Measurements from ENCODE around the gene USP27X. TPM values are rescaled to one million over a fixed set of nuclear protein-coding genes. Genes with fewer than 3 reads are reported as not detected.

USP27X gene
- 1.6 and 2.1 TPM in 2 replicates for total RNA-seq (2014; rRNA removed)
- polyA plus RNA-seq (2012) = 2.2 TPM

- peak; percentile 82 for DNase-seq (ENCODE audit: low read depth)
Measured at GRCh38 chrX:49878834-49879655, at the start of gene USP27X. USP27X (plus strand) TSS chrX:49879484; CDS start chrX:49880308, 824 bp downstream.

GRCh38 chrX:49838374-49838773 lies 40.9 kb upstream of the USP27X start:
- peak; percentile 3 for DNase-seq (ENCODE audit: low read depth)

GRCh38 chrX:49840679-49841078 lies 38.6 kb upstream of the USP27X start:
- DNase-seq (ENCODE audit: low read depth) = peak; percentile 58

DNA sequence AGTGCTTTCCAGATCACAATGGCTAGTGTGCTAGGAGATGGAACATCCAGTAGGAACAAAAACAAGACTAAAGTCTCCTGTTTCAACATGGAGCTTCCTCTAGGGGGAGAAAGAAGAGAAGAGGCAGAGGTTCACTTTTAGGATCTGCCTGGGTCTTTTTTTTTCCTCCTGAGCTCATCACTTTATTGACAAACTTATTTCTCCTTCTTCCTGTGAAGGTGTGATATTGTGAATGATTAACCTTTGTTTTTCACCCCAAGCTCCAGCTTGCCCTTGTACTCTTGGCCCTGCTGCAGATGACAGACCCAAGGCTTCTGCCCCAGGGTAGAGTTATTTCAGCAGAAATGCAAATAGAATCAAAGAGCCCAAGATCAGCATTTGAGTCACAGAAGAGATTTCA lies 36.7 kb upstream of the USP27X start:
- DNase-seq (ENCODE audit: low read depth) = no peak

GRCh38 chrX:49844611-49845010 lies 34.7 kb upstream of the USP27X start:
- no peak for DNase-seq (ENCODE audit: low read depth)

- no peak for DNase-seq (ENCODE audit: low read depth)
Measured at GRCh38 chrX:49845701-49846403, 33.4 kb upstream of the USP27X start.

DNA sequence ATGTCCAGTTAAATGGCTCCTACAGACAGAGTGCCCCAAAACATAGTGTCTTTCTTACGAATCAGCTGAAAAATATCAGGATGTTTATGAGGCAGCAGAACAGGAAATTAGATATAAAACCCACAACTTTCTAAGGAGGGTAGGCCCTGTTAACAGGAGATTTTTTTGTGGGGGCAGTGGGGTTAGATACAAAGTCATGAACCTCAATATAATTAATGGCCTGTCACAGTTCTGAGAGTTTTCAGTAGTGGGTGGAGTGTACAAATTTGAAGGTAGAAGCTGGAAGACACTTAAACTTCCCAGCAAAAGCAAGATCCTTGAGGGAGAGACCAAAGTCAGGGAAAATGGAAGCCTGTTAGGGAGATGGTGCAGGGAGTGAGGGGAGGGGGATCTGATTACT lies 32.8 kb upstream of the USP27X start:
- DNase-seq (ENCODE audit: low read depth) = no peak

DNA sequence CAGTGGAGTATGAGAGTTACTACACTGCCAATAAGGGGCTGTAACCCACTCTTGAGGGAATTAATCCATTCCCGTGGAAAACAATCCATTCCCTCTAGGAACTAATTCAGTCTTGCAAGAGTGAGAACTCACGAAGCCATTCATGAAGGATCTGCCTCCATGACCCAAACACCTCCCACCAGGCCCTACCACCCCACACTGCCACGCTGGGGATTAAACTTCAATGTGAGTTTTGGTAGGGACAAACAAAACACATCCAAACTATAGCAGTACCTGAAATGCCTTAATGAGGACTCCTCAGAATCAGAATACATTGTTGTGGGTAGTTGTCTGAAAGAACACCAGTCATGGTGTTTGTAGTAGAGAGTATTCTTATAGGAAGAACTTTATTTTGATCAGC lies 31.0 kb upstream of the USP27X start:
- no peak for DNase-seq (ENCODE audit: low read depth)

DNA sequence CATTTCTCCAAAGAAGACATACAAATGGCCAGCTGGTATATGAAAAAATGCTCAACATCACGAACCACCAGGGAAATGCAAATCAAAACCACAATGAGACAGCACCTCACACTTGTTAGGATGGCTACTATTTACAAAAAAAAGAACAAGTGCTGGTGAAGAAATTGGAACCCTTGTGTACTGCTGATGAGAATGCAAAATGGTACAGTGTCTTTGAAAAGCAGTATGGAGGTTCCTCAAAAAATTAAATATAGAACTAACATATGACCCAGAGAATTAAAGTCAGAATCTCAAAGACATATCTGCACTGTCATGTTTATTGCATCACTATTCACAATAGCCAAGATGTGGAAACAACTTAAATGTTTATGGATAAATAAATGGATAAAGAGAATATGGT lies 29.3 kb upstream of the USP27X start:
- no peak for DNase-seq (ENCODE audit: low read depth)

DNA sequence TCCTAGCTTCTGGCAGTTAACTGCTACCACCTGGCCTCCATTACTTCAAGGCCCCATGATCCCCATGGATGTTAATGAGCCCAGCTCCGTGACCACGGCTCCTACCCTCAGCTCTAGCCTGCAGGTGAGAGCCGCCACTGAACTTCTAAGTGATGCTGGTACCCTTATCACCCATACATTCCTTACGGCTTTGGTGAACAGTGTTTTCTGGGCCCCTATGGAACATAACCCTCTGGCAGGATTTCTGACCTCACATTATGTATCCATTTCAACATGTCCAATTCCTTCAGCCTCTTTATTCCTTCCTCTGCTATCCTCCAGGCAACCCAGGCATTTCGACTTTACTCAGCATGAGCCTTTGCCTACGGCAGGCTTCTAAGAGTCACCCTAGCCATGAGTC lies 25.6 kb upstream of the USP27X start:
- DNase-seq (ENCODE audit: low read depth) = no peak

GRCh38 chrX:49856819-49857218 lies 22.5 kb upstream of the USP27X start:
- no peak for DNase-seq (ENCODE audit: low read depth)

DNA sequence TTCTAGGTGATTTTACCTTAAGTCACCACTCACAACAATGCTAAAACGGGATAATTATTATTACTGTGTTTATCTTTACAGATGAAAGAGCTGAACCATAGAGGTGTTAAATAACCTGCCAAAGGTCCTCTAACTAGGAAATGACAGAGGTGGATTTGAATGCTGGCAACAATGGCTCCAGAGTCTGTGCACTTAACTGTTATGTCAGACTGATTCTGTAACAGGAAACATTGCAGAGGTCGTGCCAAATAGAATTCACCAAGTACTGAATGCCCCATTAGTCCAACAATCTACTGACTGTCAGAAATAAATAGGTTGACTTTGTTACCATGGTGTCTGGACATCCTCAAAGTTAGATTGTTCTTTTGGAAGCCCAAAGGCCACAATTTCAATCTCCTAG lies 20.9 kb upstream of the USP27X start:
- DNase-seq (ENCODE audit: low read depth) = no peak

DNA sequence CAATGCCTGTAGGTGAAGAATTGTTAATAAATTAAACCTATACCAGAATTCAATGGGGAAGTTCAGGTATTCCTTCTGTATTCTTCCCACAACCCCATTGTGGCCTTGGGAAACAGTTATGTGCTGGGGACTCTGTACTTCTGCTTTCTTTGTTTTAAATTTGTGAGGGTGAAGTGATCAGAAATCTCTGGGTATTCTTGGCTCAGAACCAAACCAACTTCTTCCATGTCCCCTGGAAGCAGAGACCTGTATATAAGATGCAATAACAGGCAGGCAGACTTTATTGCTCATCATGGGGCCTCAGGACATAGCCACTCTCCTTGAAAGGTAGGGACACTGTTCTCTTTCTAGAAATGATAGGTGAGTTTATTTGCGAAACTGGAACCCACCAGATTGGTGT lies 19.8 kb upstream of the USP27X start:
- DNase-seq (ENCODE audit: low read depth) = no peak

DNA sequence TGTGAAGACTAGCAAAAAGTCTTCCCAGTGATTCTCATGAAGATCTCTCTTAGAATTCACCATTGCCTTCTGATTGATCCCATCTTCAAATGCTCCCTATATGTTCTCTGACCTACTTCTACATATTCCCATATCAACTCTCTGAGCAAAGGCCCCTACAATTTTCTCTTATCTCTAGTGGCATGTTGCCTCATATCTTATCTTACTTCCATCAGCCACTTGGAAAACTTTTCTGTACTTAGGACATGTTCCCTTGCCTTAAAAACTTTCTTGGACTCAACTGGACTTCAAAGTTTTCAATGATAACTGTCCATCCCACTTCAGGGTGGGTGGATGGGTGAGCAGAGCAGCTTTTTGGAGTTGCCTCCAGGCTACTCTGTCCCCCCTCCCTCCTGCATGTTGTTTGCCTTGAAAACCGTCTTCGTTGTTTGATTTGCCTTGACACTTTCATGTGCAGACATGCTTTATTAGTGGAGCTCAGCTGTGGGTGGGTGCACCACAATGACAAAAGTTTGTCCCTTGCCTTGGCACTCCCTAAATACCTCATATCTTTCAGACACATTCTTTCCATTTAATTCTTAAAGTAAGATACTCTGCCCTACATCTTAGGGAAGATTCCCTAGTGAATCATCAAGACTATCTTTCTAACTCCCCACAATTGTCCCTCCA lies 18.3 kb upstream of the USP27X start:
- no peak for DNase-seq (ENCODE audit: low read depth)

DNA sequence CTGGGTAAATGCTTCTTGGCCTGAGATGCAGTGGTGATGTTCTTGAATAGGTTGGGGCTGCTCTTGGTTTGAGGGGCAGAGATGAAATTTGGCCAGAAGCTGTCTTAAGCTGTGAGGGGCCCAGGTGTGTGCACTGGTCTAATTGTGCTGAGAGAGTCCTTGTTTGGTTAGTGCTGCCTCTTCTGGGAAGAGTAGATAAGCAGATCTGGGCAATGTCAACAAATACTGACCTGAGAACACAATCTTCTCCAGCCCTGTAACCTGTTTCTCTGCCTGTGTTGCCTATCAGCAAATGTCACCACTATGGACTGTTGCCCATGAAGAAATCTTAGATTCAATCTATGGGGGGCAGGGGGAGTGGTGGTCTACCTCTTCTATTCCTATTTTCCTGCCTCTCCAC lies 17.2 kb upstream of the USP27X start:
- no peak for DNase-seq (ENCODE audit: low read depth)

DNA sequence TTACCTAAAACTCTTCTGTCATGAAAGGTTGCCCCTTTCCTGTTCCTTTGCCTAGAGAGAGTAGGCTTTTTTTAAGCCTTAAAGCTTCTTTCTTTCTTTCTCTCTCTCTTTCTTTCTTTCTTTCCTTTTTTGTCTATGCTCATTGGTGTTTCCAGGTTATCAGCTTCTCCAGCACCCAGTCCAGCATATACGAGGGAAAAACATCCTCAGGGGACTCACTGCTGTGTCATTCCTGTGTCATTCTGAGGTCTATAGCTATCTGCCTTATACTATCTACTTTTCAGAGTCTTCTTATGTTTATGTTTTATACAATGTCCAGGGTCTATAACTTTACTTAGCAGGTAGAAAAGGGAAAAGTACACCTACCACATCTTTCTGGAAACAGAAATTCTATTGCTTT lies 10.5 kb upstream of the USP27X start:
- DNase-seq (ENCODE audit: low read depth) = no peak

- peak; percentile 10 for DNase-seq (ENCODE audit: low read depth)
Measured at GRCh38 chrX:49876750-49877149, 2.5 kb upstream of the USP27X start.

- no peak for DNase-seq (ENCODE audit: low read depth)
Measured at GRCh38 chrX:49877397-49878101, 1.7 kb upstream of the USP27X start.

DNA sequence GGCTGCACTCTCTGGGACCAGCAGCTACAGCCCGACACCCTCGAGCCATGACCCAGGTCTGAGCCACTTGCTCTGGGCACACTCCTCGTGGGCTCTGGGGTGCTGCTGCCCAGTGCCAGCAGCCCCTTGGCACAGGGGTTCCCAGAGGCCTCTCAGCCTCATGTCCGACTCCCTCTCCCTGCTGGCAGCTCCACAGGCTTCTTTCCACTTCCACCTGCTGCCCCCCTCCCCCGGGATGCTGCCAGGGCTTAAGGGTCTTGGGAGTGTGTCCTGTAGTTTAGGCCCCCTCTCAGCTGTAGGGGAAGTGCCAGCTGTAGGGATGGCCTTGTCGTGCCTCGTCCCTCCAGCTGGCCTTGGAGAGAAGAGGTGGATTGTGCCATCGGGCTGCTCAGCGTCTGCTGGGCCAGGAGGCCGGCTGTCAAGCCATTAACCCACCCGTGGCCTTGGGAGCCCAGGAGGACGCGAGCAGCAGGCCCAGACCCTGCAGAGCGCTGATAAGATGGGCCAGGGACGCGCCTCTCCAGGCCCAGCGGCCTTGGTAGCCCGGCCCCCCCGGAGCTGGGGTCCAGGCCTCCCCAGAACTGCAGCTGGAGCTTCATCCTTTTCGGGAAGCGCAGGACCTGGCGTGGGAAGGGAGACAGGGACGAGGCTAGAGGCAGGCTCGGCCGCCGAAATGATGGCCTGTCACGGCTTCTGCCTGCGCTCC lies 1.0 kb upstream of the USP27X start:
- no peak for DNase-seq (ENCODE audit: low read depth)

DNA sequence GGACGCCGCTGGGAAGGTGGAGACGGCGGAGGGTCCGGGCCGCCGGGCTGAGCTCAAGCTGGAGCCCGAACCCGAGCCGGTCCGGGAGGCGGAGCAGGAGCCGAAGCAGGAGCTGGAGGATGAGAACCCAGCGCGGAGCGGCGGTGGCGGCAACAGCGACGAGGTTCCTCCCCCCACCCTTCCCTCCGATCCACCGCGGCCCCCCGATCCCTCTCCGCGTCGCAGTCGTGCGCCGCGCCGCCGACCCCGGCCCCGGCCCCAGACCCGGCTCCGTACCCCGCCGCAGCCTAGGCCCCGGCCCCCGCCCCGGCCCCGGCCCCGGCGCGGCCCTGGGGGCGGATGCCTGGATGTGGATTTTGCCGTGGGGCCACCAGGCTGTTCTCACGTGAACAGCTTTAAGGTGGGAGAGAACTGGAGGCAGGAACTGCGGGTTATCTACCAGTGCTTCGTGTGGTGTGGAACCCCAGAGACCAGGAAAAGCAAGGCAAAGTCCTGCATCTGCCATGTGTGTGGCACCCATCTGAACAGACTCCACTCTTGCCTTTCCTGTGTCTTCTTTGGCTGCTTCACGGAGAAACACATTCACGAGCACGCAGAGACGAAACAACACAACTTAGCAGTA lies 483 bp downstream of the USP27X start:
- DNase-seq (ENCODE audit: low read depth) = no peak

DNA sequence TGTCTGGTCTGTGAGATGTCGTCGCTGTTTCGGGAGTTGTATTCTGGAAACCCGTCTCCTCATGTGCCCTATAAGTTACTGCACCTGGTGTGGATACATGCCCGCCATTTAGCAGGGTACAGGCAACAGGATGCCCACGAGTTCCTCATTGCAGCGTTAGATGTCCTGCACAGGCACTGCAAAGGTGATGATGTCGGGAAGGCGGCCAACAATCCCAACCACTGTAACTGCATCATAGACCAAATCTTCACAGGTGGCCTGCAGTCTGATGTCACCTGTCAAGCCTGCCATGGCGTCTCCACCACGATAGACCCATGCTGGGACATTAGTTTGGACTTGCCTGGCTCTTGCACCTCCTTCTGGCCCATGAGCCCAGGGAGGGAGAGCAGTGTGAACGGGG lies 1.4 kb downstream of the USP27X start:
- DNase-seq (ENCODE audit: low read depth) = no peak
